Measurements from ENCODE around the gene PRSS53. TPM values are rescaled to one million over a fixed set of nuclear protein-coding genes. Genes with fewer than 3 reads are reported as not detected.

PRSS53 gene
- total and polyA plus RNA-seq, 12 donors: 0.21 to 2.9 (median 0.51) TPM

DNA sequence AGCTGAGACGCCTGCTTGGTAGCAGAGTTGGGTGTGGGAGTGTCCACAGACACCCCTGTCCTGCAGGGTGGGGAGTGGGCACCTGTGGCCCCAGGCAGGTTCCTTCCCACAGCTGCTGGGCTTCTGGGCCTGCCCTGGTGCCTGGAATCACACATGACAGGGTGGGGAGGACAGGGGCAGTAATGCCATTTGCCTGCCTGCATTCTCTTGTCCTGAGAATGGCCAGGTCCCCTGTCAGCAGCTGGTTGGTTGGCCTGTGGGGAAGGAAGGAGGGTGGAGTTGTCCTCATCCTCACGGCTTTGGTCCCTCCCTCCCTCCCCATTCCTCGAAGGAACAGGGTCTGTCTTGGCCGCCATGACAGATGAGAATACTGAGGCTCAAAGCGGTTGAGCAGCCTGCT lies 5.2 kb downstream of the PRSS53 start:
- WGBS, 2 donors: 57 to 73% methylated on average over 5 of the region's 5 CpGs
- peaks cover 0 to 100% (median 34%) of the 10 kb centered on the region in 9 donors for H3K36me3 ChIP-seq
- no peak for TF ChIP-seq CTCF (IDR thresholded peaks at IDR 0.05)
- ATAC-seq: no peak
- no peaks in the 10 kb centered on the region for H3K27me3 ChIP-seq
- peaks cover 0 to 16% (median 6%) of the 10 kb centered on the region in 9 donors for H3K4me1 ChIP-seq
- DNase-seq: no peak
- no peak overlapping the region for H3K4me3 ChIP-seq
- intact Hi-C loops (cut with DNase I): loop anchor here in 1 of 10 donors (10.0 kb wide), 1 partner anchor 99 kb away; the partner anchor contains the start of gene HSD3B7
- no peaks in the 10 kb centered on the region for H3K9me3 ChIP-seq
- H3K27ac ChIP-seq: no peak overlapping the region

DNA sequence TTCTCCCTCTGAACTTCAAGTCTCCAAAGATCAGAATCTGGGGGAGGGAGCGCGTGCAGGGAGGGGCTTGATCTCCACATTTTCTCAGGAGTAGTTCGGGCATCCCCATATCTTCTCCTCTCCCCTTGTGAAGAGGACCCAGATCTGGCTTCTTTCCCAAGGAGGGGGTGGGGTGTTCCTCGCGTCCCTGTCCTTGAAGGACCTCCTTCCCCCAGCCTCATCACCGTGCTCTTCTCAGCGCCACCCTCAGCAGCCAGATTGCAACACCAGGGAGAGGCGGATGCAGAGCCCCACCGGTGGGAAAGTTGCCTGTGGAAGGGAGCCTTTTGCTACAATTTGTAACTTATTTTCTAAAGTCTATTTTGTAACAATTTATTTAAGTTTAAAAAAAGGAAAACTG lies 5.7 kb downstream of the PRSS53 start:
- DNase-seq (no peak), ATAC-seq (no peak)
- H3K36me3 ChIP-seq: peaks cover 0 to 100% (median 38%) of the 10 kb centered on the region in 9 donors
- no peak overlapping the region for H3K27ac ChIP-seq
- 67 to 72% methylated on average over 9 of the region's 9 CpGs for whole genome bisulfite sequencing, 2 donors
- intact Hi-C loops (cut with DNase I): loop anchor here in 1 of 10 donors (10.0 kb wide), 1 partner anchor 98 kb away; the partner anchor contains the start of gene HSD3B7
- H3K4me1 ChIP-seq: peaks cover 0 to 16% (median 6%) of the 10 kb centered on the region in 9 donors
- no peak for TF ChIP-seq CTCF (IDR thresholded peaks at IDR 0.05)
- H3K9me3 ChIP-seq: no peaks in the 10 kb centered on the region
- no peaks in the 10 kb centered on the region for H3K27me3 ChIP-seq
- no peak overlapping the region for H3K4me3 ChIP-seq

DNA sequence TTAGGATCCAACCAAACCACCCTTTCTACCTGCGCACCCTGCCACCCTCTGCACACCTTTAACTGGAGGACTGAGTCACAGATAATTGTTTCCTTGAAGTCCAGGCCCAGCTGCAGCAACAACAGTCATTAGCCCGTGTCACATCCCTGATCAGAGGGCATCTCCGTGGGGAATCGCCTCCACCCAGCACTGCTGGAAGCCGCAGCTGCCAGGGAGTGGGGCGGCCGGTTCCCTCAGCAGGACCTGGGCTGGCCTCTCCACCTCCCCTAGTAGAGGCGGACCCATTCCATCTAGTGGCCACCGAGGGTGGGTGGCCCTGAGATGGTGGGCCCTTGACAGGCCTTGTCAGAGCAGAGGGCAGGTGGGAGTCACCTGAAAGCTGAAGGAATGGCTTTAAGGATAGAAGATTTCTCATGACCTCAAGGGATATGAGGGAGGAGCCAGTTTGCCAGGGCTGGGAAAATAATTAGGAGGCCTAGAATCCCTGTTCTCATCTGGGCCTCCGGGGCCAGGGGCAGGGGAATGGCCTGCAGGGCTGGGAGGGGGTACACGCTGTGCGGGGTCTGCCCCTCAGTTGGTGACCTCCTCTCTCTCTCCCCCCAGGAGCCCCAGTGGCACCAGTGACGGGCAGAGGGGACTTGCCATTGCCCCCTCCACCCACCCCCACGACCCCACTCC lies 6.2 kb downstream of the PRSS53 start:
- no peak overlapping the region for H3K4me3 ChIP-seq
- peaks cover 0 to 16% (median 6%) of the 10 kb centered on the region in 9 donors for H3K4me1 ChIP-seq
- H3K27ac ChIP-seq: no peak overlapping the region
- ATAC-seq: no peak
- intact Hi-C loops (cut with DNase I): loop anchor here in 1 of 10 donors (10.0 kb wide), 1 partner anchor 98 kb away; the partner anchor contains the start of gene HSD3B7
- no peak for DNase-seq
- H3K27me3 ChIP-seq: no peaks in the 10 kb centered on the region
- H3K9me3 ChIP-seq: no peaks in the 10 kb centered on the region
- no peak for TF ChIP-seq CTCF (IDR thresholded peaks at IDR 0.05)
- peaks cover 0 to 100% (median 44%) of the 10 kb centered on the region in 9 donors for H3K36me3 ChIP-seq
- 73 to 76% methylated on average over 14 of the region's 14 CpGs for WGBS, 2 donors

DNA sequence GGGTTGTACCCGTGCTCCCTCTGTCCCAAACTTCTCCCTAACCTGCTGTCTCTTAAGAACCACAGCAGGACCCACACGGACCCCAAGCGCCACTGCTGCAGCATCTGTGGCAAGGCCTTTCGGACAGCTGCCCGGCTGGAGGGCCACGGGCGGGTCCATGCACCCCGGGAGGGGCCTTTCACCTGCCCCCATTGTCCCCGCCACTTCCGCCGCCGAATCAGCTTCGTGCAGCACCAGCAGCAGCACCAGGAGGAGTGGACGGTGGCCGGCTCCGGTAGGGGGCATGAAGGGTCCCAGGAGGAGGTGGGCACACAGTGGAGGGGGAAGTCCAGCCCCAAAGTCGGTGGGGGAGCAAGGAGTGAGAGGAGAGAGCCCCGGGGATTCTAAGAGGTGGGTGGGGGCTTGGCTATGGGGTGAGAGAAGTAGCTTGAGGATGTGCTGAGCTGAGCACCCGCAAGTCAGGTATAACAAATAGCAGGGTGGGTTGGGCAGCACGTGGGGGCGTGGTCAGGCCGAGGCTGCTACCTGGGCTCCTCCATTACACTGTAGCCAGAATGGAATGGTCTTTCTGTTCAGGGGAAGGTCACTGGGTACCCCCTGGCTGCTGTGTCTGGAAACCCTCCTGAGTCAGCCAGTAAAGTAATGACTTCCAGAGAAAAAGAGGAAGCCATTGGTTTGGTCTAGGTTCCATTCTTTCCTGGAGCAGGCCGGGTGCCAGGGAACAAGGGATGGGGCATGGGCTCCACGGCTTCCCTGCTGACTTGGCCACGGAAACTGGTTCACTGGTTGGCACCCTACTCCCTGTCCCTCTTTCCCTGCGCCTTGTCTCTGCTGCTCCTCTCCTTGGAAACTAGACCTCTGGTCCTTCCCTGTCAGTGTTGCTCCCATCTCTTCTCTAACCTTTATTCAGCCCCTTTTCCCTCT lies 7.1 kb downstream of the PRSS53 start:
- H3K27me3 ChIP-seq: no peaks in the 10 kb centered on the region
- H3K27ac ChIP-seq: no peak overlapping the region
- H3K4me1 ChIP-seq: peaks cover 0 to 16% (median 6%) of the 10 kb centered on the region in 9 donors
- ATAC-seq: no peak
- intact Hi-C loops (cut with DNase I): loop anchor here in 1 of 10 donors (10.0 kb wide), 1 partner anchor 97 kb away; the partner anchor contains the start of gene HSD3B7
- H3K36me3 ChIP-seq: peaks cover 0 to 100% (median 52%) of the 10 kb centered on the region in 9 donors
- H3K9me3 ChIP-seq: no peaks in the 10 kb centered on the region
- no peak for TF ChIP-seq CTCF (IDR thresholded peaks at IDR 0.05)
- WGBS, 2 donors: 87 to 89% methylated on average over 26 of the region's 26 CpGs
- DNase-seq: no peak
- H3K4me3 ChIP-seq: no peak overlapping the region
